HG03469 (cell line): ENCODE measurements around the gene CLDN22.

Experiments used
- ATAC-seq: cut with Tn5 transposase; IDR thresholded peaks from one replicate; pipeline ENCODE4 v1.9.1; 2021; ENCODE audit warnings: mild to moderate bottlenecking, moderate library complexity, moderate number of reproducible peaks; ENCODE audit not compliant: unreplicated experiment

The CLDN22 gene

DNA sequence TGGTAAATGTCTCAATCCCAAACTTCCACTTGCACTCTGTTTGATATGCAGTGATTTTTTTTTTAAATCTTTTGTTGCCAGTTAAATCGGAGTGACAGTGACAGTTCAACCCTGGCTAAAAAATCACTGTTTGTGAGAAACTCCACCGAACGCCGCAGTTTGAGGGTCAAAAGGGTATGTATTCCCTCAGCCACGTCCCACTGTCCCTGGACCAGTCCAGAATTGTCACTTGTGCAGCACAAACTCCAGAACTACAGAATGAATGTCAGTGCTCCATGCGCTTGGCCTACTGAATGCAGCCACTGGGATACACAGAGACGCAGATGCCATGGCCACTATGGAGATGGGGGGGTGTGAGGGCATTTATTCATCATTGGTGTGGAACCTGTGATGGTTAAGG, 34.2 kb downstream of the CLDN22 start:
- no peak for ATAC-seq

DNA sequence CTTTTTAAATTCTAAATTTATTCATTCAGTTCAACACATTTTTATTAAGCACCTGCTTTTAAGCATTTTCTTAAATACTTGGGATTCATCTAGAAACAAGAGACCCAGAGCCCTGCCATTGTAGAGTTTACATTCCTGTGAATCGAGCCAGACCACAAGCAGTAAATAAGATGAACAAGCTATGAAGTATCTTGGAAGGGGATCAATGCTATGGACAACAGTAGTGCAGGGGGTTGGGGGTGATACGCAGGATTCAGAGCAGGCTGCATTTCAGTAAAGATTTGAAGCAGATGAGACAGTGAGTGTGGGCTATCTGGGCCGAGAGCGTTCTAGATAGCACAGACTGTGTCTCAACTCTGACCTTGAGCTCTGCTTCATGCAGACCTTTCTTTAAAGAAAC, 35.1 kb downstream of the CLDN22 start:
- ATAC-seq = no peak

DNA sequence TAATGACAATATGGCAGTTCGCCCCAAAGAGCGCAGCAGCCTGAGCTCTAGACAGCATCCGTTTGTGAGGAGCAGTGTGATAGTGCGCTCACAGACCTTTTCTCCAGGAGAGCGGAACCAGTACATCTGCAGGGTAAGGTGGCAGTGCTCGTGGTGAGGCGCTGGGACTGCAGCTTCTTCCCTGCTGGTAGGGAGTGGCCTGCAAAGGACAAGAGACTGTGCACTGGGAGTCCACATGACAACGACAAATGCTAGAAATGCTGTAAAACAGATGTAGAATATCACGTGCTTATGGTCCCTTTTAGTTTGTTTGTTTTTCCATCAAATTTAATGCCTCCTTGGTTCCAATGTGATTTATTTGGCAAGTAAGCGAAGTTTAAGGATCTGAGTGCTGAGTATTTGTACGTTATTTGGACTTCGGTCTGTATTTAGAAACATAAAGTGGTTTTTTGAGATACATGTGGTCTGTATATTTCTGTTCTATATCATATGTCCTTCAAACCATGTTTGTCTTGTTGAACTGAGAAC, 35.8 kb downstream of the CLDN22 start:
- ATAC-seq = no peak

DNA sequence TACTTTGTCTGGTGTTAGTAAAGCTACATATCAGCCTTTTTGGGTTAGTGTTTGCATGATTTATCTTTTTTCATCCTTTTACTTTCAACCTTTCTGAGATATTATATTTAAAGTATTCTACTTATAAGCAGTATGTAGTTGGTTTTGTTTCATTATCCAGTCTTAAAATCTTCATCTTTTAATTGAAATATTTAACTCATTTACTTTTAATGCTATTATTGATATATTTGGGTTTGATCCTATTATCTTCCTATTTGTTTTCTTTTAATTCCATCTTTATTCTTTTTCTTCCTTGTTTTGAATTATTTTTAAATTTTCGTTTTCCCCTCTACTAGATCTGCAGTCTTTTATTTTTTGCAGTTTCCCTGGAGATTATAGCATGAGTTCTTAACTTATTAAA, 44.0 kb downstream of the CLDN22 start:
- ATAC-seq = no peak

DNA sequence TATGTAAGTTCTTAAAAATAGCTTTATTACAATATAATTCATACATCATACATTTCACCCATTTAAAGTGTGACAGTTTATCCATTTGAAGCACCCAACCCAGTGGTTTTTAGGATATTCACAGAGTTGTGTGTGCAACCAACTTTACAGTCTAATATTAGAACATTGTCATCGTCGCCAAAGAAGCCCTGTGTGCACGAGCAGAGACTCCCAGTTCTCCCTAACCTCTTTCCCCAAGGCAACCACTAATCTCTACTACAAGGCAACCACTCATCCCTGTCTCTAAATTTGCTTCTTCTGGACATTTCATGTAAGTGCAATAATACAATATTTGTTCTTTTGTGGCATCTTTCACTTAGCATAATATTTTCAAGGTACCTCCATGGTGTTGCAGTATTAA, 47.7 kb downstream of the CLDN22 start:
- ATAC-seq = no peak

DNA sequence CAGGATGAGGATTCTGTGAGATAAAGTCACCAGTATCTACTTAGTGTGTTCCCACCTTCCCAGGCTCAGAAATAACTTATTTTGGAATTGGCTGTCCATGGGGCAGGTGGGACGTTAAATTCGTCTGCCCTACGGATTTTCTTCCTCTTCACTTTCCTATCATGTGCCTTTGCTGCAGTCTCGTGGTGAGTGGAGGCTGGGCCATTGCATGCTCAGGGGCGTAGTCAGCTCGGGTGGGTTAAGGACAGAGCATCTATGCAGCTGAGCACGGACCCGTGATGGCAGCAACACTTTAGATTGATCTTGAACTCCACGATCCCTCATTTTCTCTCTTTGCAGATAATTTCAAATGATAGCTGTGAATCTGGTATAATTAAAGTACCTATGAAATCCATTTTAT, 51.5 kb downstream of the CLDN22 start:
- ATAC-seq = no peak
